Stimulated activated naive CD4-positive, alpha-beta T cell (primary cell): ENCODE data around the gene ATP1B3.
"Not testable (repeated sequence)": the region's sequence is repeated elsewhere in the genome, so short reads cannot be mapped to it uniquely, and the experiment has no call there.

Experiments
- DNase-seq, 6 experiments: peaks; one replicate each; lab custom pipeline; 2025; lab: John Stamatoyannopoulos, UW

The ATP1B3 gene

DNA sequence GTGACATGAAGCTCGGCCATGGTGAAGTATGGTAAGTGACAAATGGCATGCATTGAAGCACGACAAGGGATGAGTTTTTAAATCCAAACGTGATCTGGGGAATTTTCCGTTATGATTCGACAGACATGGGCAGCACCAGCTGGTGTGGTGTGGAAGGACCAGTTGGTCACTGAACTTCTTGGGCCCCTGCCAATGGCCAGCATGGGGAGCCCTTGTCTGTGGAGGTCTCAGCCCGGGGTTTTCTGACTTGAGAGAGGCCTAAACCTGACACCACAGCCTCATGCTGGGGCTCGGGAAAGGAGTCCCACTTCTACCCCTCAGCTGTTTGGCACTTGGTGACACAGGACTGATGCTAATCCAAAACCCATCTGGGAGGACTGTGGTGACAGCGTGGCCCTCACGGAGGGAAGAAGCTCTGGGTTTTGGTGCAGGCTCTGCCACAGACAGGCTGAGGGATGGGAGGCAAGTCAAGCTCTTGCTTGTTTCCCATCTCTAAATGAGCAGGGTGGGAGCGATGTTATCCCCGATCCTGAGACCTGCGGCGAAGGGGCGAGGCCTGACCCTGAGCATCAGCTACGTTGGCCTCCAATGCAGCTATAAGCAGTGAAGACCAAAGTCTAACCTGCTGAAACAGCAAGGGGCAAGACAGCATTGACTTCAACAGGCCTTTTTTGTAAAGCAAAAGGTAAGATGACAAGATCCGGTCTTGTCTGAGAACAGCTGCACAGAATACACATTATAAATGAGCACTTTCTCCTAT lies 69.5 kb downstream of the ATP1B3 start:
- DNase-seq: no peak

DNA sequence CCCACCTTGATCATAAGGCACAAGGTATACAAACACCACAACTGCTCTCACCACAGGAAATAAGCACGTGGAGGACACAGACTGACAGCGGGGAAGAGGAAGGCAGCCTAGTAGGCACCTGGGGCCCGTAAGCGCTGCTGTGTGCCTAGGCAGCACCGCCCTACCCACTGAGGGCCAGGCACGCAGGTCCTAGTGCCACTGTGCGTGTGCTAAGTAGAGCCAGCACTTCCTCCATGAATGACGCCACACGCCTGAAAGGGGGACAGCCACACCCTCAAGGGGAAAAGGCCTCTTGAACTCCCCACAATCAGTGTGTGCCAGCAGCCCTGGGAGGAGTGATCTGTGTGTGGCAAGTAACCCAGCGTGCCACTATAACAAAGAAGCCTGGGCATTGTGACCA lies 73.0 kb downstream of the ATP1B3 start:
- DNase-seq: no peak

DNA sequence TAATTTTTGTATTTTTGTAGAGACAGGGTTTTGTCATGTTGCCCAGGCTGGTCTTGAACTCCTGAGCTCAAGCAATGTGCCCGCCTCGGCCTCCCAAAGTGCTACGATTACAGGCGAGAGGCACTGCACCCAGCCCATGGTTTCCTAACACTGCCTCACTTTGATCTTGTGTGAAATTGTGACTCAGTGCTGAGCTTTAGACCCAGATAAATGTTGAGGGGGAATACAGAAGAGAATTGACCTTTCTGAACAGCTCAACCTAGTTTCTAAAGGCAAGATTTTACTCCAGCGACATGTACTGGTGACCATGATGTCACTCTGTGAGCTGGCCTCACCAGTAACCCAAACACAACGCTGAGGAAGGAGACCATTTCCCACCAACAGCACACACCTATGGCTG lies 73.5 kb downstream of the ATP1B3 start:
- DNase-seq: no peak

DNA sequence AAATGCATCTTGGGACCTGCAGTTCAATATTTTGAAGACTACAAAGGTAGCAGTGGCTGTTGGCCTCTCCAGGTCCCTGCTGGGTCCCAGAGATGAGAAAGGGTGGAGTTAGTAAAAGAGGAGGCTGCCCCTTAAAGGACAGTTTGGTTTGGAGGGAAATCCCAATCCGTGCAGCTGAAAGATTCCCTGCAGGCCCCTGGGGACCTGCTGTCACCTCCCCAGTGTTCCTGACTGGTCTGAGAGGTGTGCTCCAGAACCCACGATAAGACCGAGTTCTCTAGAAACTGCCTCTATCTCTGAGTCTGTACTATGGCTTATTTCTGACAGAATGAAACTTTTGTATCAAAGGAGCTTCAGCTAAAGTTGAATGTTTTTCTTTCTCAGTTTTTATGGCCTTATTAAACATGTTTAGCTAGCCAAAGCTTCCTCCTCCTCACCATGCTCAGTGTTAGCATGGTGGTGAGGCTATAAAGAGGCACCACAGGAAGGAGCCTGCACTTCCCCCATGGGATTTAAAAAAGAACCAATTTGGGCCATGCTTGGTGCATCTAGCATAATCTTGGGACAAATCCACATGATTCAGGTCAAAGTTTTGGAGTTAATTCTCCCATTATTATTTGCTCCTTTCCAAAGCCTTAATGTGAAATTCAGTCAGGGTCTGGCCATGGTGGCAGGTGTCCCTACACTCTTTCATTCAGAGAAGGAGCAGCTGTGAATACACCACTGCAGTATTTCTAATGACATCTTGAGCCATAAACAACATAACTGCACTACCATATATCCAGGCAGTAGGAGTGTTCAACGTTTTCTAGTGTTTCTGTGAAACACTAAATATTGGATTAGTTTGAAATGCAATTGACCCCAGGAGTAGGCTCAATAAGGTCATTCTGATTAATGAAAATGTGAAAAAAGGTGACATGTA lies 74.4 kb downstream of the ATP1B3 start:
- no peak for DNase-seq

DNA sequence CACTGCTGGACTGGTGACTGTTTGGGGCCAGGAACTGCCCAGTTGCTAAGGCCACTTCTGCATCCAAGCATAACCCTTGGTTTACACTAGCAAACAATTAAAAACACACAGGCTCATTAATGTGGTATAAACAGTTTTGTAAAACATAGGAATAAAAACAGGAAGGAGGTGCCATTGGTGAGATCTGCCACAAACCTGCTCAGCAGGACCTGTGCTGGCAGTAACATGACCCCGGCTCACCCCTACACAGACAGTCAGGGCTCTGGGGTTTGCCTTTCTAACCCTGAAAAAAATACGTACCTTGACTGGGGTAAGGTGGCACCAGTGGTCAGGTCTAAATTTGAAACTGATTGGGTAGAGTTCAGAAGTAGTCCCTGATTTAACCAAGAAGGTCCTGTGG lies 76.2 kb downstream of the ATP1B3 start:
- DNase-seq: no peak

DNA sequence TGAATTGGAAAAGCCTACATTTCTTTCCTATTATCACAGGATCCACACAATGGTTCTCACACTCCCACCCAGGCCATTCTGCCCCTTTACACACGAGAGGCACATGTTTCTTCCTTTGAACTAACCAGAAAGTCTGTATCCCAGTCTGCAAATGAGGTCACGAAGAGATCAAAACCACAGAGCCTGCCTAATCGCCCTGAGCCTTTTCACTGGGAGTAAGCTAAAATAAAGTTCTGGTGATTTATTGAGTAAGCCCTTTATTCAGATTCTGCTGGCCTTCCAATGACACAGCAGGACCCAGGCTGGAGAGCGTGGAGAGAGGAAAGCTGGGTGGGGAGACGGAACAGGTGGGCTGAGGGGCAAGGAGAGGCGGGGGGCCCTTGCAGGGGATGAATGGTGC lies 78.7 kb downstream of the ATP1B3 start:
- no peak for DNase-seq

DNA sequence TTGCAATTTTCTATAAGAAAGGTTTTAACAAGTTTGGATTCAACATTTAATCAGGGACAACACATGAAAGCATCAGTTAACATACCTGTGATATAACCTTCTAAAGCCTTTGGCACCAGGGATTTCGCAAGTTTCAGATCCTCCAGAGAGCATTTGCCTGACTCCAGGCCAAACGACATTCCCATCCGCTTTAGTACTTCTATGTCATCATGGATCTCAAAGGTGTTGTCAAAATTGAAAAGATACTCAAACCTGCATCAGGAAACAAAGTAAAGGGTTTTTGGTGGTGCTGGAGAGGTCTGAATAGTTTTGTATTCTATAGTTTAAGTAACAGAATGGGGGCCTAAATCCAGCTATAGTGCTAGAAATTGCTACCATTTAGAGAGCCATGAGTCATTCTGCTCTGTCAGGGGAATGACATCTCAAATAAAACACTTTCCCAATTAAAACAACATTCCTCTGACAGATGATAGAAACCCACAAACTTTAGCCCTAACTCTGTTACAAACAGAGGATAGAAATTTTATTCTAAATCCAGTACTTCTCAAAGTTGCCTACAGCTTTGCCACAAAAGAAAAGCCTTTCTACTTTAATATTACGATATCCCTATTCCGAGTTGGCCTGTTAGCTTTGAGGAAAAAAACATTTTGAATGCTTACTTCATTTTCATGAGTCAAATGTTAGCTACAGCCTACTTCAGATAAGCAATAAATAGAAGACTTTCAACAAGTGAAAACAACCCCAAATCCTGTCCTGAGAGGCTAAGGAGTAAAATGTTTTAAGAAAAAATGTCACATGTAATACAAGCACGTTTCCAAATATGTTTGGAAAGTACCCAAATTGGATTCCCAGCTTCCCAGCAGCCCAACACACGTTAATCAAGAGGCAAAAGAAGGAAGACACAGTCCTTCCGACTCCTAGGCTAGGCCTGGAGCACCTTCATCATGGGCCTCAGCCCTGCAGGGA lies 83.4 kb downstream of the ATP1B3 start:
- DNase-seq: no peak

DNA sequence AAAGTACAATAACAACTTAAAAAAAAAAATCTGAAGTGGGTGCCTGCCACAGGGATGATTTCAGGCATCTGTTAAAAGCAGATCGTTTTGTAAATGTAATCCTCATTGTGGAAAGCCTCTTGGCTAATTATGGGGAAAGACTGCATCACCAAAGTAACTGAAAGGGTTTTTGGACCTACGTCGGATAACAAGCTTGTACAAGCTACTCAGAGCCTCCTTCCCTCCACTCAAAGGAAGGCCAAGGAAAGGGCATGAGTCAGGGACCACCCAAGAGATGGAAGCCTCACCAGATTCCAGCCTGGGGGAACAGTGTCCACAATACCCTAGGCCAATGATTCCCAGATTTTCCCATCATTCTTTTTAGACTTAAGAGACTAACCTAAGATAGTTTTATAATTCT lies 84.3 kb downstream of the ATP1B3 start:
- no peak for DNase-seq

DNA sequence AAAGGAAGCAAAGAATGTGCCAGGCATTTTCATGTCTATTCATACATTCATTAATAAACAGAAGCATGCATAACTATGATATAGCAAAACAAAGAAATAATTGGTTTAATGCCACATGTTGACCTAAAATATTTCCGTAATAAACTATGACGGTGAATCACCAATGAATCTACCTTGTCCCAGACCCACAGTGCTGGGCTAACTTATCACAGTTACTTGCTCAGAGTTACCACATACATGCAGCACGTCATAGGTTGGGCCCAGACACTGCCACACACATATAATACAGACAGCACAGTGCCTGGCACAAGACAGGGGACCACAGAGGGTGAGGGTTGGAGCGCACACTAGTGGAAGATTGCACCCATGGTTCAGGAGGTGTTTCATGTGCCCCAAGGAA lies 86.9 kb downstream of the ATP1B3 start:
- no peak for DNase-seq

DNA sequence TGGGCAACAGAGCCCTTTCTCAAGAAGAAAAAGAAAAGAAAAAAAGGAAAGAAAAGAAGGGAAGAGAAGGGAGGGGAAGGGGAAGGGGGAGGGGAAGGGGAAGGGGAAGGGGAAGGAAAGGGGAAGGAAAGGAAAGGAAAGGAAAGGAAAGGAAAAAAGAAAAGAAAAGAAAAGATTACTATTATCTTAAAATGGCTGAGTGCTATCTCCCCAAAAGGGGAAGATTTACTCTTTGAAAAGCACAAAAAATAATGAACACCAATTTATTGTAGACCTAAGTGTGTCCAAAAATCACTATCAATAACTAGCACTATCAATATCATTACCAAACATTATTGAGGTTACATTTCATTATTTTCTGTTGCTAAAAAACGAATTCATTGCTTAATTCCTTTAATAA lies 89.0 kb downstream of the ATP1B3 start:
- no peak for DNase-seq

DNA sequence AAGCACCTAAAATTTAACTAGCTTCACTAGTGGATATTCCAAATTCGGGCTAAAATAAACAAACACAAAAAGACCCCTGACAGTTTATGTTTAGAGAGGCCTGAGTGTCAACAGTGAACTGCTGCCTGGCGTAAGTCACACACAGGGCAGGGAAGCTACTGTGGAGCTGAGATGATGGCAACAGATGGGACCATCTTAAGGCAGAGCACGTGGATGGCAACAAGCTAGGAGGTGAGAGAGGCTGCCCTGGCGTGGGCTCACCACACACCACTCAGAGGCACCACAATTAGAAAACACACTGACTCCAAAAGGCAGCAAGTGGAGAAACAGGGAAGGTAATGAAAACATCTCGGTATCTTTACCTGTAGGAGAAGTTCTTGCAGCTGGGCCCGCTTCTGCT lies 93.3 kb downstream of the ATP1B3 start:
- DNase-seq: no peak

DNA sequence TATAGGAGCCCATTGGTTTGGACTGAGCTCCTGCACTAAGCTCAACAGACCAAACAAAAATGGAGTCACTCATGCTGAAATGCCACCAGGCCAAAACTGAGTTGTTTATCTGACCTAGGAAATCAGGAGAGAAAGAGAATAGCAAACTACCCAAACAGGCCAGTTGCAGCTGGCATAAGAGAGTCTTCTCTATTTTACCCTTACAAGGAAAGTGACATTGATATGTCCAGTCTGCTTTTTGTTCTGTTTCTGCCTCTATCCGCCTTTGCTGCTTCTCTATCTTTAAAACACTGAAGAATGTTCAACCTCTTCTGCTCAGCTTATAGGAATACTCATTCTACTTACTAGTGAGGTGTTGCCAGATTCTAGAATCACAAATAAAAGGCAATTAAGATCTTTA lies 95.1 kb downstream of the ATP1B3 start:
- no peak for DNase-seq

DNA sequence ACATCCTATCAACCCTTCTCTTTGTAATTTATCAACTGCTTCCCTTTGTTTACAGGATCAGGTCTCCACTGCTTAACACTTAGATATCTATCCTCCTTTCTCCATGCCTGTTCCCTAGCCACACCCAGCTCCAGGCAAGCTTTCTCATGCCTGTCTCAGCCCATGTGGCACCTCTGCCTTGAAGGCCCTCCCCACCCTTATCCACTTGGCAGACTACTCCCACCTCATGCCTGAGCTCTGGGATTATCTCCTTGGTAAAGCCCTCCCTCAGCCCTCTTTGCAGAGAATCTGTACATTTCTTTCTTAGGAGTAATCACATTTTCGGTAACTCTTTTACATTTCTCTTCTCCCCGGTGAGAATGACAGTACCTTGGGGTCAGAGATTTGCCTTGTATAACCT lies 96.0 kb downstream of the ATP1B3 start:
- DNase-seq: no peak

DNA sequence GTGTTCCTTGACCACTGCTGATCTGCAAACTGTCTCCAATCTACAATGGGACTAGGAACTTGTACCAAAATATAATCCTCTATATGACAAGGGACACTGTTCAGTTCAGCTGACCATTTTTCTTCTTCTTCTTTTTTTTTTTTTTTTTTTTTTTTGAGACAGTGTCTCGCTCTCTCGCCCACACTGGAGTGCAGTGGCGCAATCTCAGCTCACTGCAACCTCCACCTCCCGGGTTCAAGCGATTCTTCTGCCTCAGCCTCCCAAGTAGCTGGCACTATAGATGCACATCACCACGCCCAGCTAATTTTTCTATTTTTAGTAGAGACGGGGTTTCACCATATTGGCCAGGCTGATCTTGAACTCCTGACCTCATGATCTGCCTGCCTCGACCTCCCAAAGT lies 98.3 kb downstream of the ATP1B3 start:
- DNase-seq: not testable (repeated sequence)
